Measurements from ENCODE around the gene CACNA1C.

The CACNA1C gene

GRCh38 chr12:2389079-2389790 is 336.4 kb downstream of the CACNA1C start:
- Histone ChIP-seq H3K4me3 (ENCODE audit: low read depth, low read length) (no peak overlapping the region), H3K4me1 (no peaks in the 10 kb centered on the region), H3K27me3 (peaks cover 15% of the 10 kb centered on the region; the same call in 1 of the 2 replicates), H3K9me3 (no peaks in the 10 kb centered on the region), H3K36me3 (no peaks in the 10 kb centered on the region)
- no peak for DNase-seq
- no peak for TF ChIP-seq CTCF (IDR thresholded peaks at IDR 0.05; ENCODE audit: low read depth, low read length)

GRCh38 chr12:2390133-2390532 is 337.3 kb downstream of the CACNA1C start:
- peaks cover 15% of the 10 kb centered on the region; the same call in 1 of the 2 replicates for H3K27me3 ChIP-seq
- no peaks in the 10 kb centered on the region for H3K4me1 ChIP-seq
- H3K36me3 ChIP-seq, result no peaks in the 10 kb centered on the region
- H3K4me3 ChIP-seq (ENCODE audit: low read depth, low read length), result no peak overlapping the region
- no peak for TF ChIP-seq CTCF (IDR thresholded peaks at IDR 0.05; ENCODE audit: low read depth, low read length)
- DNase-seq, result no peak
- H3K9me3 ChIP-seq, result no peaks in the 10 kb centered on the region

DNA sequence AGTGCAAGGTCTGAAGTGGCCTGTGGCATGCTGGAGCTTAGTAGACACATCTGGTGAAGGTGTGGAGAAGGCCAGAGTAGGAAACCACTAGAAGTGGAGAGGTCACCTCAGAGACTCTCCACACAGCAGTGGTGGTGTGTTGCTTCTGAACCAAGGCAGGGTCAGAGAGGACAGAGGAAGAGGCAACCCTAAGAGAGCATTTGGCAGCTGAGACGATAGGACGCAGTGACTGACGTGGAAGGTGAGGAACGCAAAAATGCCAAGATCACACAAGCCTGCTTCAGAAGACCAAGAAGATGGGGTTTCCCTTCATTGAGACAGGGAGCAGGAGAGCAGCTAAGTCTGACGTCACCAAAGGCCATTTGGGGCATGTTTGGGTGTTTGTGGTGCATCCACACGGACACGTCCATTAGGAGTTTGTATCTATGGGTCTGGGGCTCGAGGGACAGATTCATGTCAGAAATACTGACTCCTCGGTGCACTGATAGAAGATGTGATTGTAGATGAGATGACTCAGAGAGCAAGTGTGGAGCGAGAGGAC is 338.1 kb downstream of the CACNA1C start:
- TF ChIP-seq CTCF (IDR thresholded peaks at IDR 0.05; ENCODE audit: low read depth, low read length), result no peak
- no peaks in the 10 kb centered on the region for H3K4me1 ChIP-seq
- peaks cover 15% of the 10 kb centered on the region; the same call in 1 of the 2 replicates for H3K27me3 ChIP-seq
- H3K9me3 ChIP-seq, result no peaks in the 10 kb centered on the region
- no peaks in the 10 kb centered on the region for H3K36me3 ChIP-seq
- no peak overlapping the region for H3K4me3 ChIP-seq (ENCODE audit: low read depth, low read length)
- DNase-seq, result no peak

GRCh38 chr12:2391740-2392331 is 339.0 kb downstream of the CACNA1C start:
- Histone ChIP-seq H3K36me3 (no peaks in the 10 kb centered on the region), H3K4me1 (no peaks in the 10 kb centered on the region), H3K9me3 (no peaks in the 10 kb centered on the region), H3K27me3 (peaks cover 15% of the 10 kb centered on the region; the same call in 1 of the 2 replicates), H3K4me3 (ENCODE audit: low read depth, low read length) (no peak overlapping the region)
- DNase-seq, result no peak
- no peak for TF ChIP-seq CTCF (IDR thresholded peaks at IDR 0.05; ENCODE audit: low read depth, low read length)

DNA sequence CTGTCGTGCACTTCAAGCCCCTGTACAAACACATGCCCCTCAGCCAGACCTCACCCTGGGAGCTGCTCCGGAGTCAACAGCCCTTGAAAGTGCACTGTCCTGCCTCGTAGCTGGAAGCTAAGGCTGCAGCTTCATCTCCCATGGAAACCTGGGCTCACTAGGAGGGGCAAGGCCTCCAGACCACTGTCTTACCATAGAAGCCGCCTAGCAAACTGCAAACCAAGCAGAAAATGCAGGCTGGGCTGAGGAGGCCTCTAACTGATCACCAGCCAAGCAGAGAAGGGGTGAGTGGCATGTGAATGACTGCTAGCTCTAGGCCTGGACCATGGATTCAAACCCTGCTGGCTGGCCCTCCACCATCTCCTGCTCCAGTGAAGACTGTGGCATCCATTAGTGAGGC is 340.2 kb downstream of the CACNA1C start:
- Histone ChIP-seq H3K27me3 (peaks cover 12% of the 10 kb centered on the region; the same call in 1 of the 2 replicates), H3K36me3 (no peaks in the 10 kb centered on the region), H3K9me3 (no peaks in the 10 kb centered on the region), H3K4me3 (ENCODE audit: low read depth, low read length) (no peak overlapping the region), H3K4me1 (no peaks in the 10 kb centered on the region)
- DNase-seq, result no peak
- TF ChIP-seq CTCF (IDR thresholded peaks at IDR 0.05; ENCODE audit: low read depth, low read length), result no peak

GRCh38 chr12:2393996-2394395 is 341.2 kb downstream of the CACNA1C start:
- peaks cover 5% of the 10 kb centered on the region; the same call in 1 of the 2 replicates for H3K27me3 ChIP-seq
- no peaks in the 10 kb centered on the region for H3K36me3 ChIP-seq
- H3K4me1 ChIP-seq, result no peaks in the 10 kb centered on the region
- H3K4me3 ChIP-seq (ENCODE audit: low read depth, low read length), result no peak overlapping the region
- no peaks in the 10 kb centered on the region for H3K9me3 ChIP-seq
- no peak for DNase-seq
- TF ChIP-seq CTCF (IDR thresholded peaks at IDR 0.05; ENCODE audit: low read depth, low read length), result no peak
